Superior temporal gyrus (tissue), 1 donor: ENCODE data around the gene ZNF580.

Experiments used
- DNase-seq: peaks from one replicate; pipeline ENCODE4 v3.0.0-alpha.2; 2016; ENCODE audit errors: extremely low spot score

ZNF580 gene

GRCh38 chr19:55606471-55606787 lies 34.4 kb upstream of the ZNF580 start:
- no peak for DNase-seq

GRCh38 chr19:55606817-55607216 lies 34.0 kb upstream of the ZNF580 start:
- no peak for DNase-seq

GRCh38 chr19:55609326-55609725 lies 31.5 kb upstream of the ZNF580 start:
- no peak for DNase-seq

GRCh38 chr19:55611300-55611982 lies 29.4 kb upstream of the ZNF580 start:
- DNase-seq, result no peak

- DNase-seq, result no peak
These were observed 28.7 kb upstream of the ZNF580 start for GRCh38 chr19:55611983-55612645.

- DNase-seq, result no peak
These were observed 27.4 kb upstream of the ZNF580 start for GRCh38 chr19:55613396-55613795.

GRCh38 chr19:55613930-55614710 lies 26.7 kb upstream of the ZNF580 start:
- DNase-seq, result no peak

GRCh38 chr19:55614711-55615542 lies 25.9 kb upstream of the ZNF580 start:
- no peak for DNase-seq

- no peak for DNase-seq
These were observed 25.0 kb upstream of the ZNF580 start for GRCh38 chr19:55615543-55616394.

GRCh38 chr19:55616395-55616875 lies 24.4 kb upstream of the ZNF580 start:
- no peak for DNase-seq

GRCh38 chr19:55617426-55617825 lies 23.4 kb upstream of the ZNF580 start:
- DNase-seq, result no peak

- no peak for DNase-seq
These were observed 22.4 kb upstream of the ZNF580 start for GRCh38 chr19:55618426-55618825.

GRCh38 chr19:55619286-55619685 lies 21.5 kb upstream of the ZNF580 start:
- DNase-seq, result peak; percentile 8

GRCh38 chr19:55620410-55621204 lies 20.2 kb upstream of the ZNF580 start:
- no peak for DNase-seq

- DNase-seq, result no peak
These were observed 19.6 kb upstream of the ZNF580 start for GRCh38 chr19:55621205-55621672.

- no peak for DNase-seq
These were observed 19.1 kb upstream of the ZNF580 start for GRCh38 chr19:55621673-55622231.

GRCh38 chr19:55622242-55622969 lies 18.4 kb upstream of the ZNF580 start:
- no peak for DNase-seq

- no peak for DNase-seq
These were observed 17.7 kb upstream of the ZNF580 start for GRCh38 chr19:55623130-55623529.

- no peak for DNase-seq
These were observed 17.2 kb upstream of the ZNF580 start for GRCh38 chr19:55623561-55623960.
